ENCODE data around the gene EYA3. TPM values are rescaled to one million over a fixed set of nuclear protein-coding genes. Genes with fewer than 3 reads are reported as not detected.

The EYA3 gene
- total and polyA plus RNA-seq, 2 of the 4 experiments (the other 2 are of a cell fraction), result 9.1 to 17.6 TPM

- intact Hi-C loops (cut with micrococcal nuclease), result no loop called here
- peak; percentile 12 for DNase-seq
Measured at GRCh38 chr1:28135371-28136168, 47.2 kb upstream of the EYA3 start.

More at GRCh38 chr1:28135371-28136168, 47.2 kb upstream of the EYA3 start:
- Histone ChIP-seq H3K9me3 (ENCODE audit: control insufficient read depth, insufficient read depth, low read length) (no peaks in the 10 kb centered on the region; the same call in none of the 2 replicates), H4K8ac (ENCODE audit: low read depth in 2 of 2, low read length in 2 of 2) (no peak overlapping the region; a peak in 1 of 4 replicates), H3K36me3 (ENCODE audit: control insufficient read depth, insufficient read depth, low read length) (no peaks in the 10 kb centered on the region), H2BK20ac (ENCODE audit: low read depth, low read length) (no peak overlapping the region), H3K4ac (ENCODE audit: low read depth, low read length) (no peak overlapping the region; the same call in 1 of the 2 replicates), H3K9ac (ENCODE audit: low read depth, low read length) (no peak overlapping the region), H4K20me1 (ENCODE audit: insufficient read depth, low read length) (no peaks in the 10 kb centered on the region), H4K91ac (ENCODE audit: insufficient read depth, low read depth, low read length) (no peak overlapping the region), H2AFZ (replicated peaks; ENCODE audit: low read length, poor library complexity) (no peak overlapping the region), H4K5ac (ENCODE audit: low read depth, low read length) (no peak overlapping the region), H3K9me1 (ENCODE audit: insufficient read depth, low read length) (peaks cover 8% of the 10 kb centered on the region; the same call in 1 of the 2 replicates), H3K18ac (ENCODE audit: low read depth, low read length) (no peak overlapping the region), H3K79me1 (ENCODE audit: low read depth in 1 of 2, low read length in 2 of 2) (no peaks in the 10 kb centered on the region), H2BK15ac (ENCODE audit: low read depth, low read length) (no peak overlapping the region), H2BK120ac (ENCODE audit: low read depth, low read length) (no peak overlapping the region), H2AK5ac (ENCODE audit: low read depth, low read length) (no peak overlapping the region; the same call in 1 of the 2 replicates), H3K4me3 (ENCODE audit: insufficient read depth, low read depth, low read length) (no peak overlapping the region), H3K14ac (replicated peaks; ENCODE audit: low read depth, low read length) (no peak overlapping the region), H3K27ac (ENCODE audit: insufficient read depth, low read length) (no peak overlapping the region), H3K4me1 (ENCODE audit: control insufficient read depth, insufficient read depth, low read length) (peaks cover 3% of the 10 kb centered on the region; the same call in 1 of the 2 replicates), H3K27me3 (ENCODE audit: control insufficient read depth, insufficient read depth, low read length) (no peaks in the 10 kb centered on the region), H3K56ac (ENCODE audit: extremely low read depth, insufficient read depth, low read length) (no peak overlapping the region), H2AK9ac (replicated peaks; ENCODE audit: low read depth, low read length, poor library complexity) (no peak overlapping the region), H2BK5ac (ENCODE audit: low read depth, low read length, poor library complexity, severe bottlenecking) (no peak overlapping the region), H3K23ac (ENCODE audit: low read depth, low read length) (no peak overlapping the region), H3K4me2 (ENCODE audit: low read depth, low read length) (no peak overlapping the region)
- ChIA-PET POLR2A (ENCODE audit: unreplicated experiment) (interaction anchor here (0.6 kb wide), 1 partner anchor 30 kb away, joined by 3 read pairs; no protein-coding TSS in a partner anchor), CTCF (interaction anchor here (0.7 kb wide), 1 partner anchor 84 kb away, joined by 3 read pairs; no protein-coding TSS in a partner anchor)
- no peak for ATAC-seq (ENCODE audit: low read depth)
- dilution Hi-C loops (cut with HindIII; ENCODE audit: low sequenced_read_pairs, unreplicated experiment) (no loop called here), in situ Hi-C loops (cut with MboI; ENCODE audit: low sequenced_read_pairs) (no loop called here)
- WGBS, 2 experiments (ENCODE audit: extremely low coverage in 2 of 2, insufficient read length in 1 of 2), result 100% methylated on average over 3 of the region's 14 CpGs; no CpG with 5 or more reads in 1 of the 2 experiments
- no peak for TF ChIP-seq CEBPB (IDR thresholded peaks at IDR 0.05; ENCODE audit: low read depth, low read length)
- no peak for TF ChIP-seq POLR2A (IDR thresholded peaks at IDR 0.05; ENCODE audit: low read depth, low read length)
- TF ChIP-seq BHLHE40 (IDR thresholded peaks at IDR 0.05; ENCODE audit: low read depth, low read length), result no peak
- TF ChIP-seq, protein P1, sequence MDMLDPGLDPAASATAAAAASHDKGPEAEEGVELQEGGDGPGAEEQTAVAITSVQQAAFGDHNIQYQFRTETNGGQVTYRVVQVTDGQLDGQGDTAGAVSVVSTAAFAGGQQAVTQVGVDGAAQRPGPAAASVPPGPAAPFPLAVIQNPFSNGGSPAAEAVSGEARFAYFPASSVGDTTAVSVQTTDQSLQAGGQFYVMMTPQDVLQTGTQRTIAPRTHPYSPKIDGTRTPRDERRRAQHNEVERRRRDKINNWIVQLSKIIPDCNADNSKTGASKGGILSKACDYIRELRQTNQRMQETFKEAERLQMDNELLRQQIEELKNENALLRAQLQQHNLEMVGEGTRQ (IDR thresholded peaks at IDR 0.05; ENCODE audit: low read depth, low read length), result no peak
- no peak for TF ChIP-seq NFE2L2 (IDR thresholded peaks at IDR 0.05; ENCODE audit: low read depth, low read length)
- BruUV-seq (replicated peaks), result no TSS peak

Data from IMR-90 (cell line).